Retinal pigment epithelial cell (primary cell): ENCODE results near the gene ZNF777.

ENCODE experiments used
- DNase-seq: peaks from one replicate; pipeline ENCODE4 v3.0.0-alpha.2; 2010; ENCODE audit warnings: low read depth
- H3K4me3 ChIP-seq: 2 replicates; pipeline ENCODE4 v1.5.1; 2011; ENCODE audit warnings: mild to moderate bottlenecking, low read length, control low read depth, moderate library complexity
- TF ChIP-seq, protein P1 (sequence below): conservative IDR thresholded peaks from 2 replicates; pipeline ENCODE4 v1.5.1; 2011; ENCODE audit warnings: low read depth, low read length, control low read depth, inconsistent platforms

ZNF777 gene

DNA sequence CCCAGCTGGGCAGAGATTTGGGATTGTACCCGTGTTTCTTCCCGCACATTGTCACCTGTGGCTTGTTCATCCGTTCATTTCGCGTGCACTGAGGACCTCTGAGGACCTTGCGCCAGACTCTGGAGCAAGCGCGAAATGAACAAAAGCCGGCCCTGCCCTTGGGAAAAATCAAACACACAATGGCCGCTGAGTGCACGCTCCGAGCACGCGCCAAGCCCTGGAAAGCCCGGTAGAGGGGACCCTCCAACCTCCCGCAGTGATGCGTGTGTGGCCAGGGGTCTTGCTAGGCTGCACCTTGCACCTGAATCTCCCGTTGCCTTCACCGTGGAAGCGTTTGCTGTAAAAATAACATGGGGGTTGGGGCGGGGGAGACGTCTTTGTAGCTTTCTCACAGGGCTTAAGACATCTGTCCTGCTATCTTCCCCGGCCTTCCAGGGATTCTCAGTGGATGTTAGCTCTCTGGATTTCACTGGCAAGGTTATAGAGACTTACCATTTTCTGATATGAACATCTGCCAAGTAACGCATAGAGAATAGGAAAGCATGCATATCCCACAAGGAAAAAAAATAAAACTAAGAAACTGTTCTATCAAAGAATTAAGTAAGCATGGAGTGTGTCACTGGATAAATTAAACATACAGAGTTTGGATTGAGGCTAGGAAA, 37.3 kb downstream of the ZNF777 start:
- DNase-seq = no peak
- H3K4me3 ChIP-seq = peak overlapping the region; percentile 47
- TF ChIP-seq, protein P1, sequence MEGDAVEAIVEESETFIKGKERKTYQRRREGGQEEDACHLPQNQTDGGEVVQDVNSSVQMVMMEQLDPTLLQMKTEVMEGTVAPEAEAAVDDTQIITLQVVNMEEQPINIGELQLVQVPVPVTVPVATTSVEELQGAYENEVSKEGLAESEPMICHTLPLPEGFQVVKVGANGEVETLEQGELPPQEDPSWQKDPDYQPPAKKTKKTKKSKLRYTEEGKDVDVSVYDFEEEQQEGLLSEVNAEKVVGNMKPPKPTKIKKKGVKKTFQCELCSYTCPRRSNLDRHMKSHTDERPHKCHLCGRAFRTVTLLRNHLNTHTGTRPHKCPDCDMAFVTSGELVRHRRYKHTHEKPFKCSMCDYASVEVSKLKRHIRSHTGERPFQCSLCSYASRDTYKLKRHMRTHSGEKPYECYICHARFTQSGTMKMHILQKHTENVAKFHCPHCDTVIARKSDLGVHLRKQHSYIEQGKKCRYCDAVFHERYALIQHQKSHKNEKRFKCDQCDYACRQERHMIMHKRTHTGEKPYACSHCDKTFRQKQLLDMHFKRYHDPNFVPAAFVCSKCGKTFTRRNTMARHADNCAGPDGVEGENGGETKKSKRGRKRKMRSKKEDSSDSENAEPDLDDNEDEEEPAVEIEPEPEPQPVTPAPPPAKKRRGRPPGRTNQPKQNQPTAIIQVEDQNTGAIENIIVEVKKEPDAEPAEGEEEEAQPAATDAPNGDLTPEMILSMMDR = no peak

DNA sequence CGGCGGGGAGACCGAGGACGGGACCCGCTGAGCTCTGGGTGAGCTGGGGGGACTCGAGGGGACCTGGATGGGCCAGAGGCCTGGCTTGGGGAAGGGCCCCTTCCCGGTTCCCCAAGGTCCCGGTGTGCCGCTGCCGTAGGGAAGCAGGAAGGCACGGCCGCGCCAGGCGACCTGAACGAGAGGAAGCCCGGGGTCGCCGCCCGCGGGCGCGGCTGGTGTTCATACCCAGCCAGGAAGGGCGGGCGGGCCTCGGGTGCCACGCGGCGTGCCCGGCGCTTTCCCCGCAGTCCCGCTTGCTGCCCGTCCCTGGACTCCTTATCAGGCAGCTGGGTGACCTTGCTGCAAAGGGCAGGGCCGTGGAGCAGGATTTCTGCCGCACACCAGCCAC, 38.0 kb downstream of the ZNF777 start:
- TF ChIP-seq, protein P1 = no peak
- H3K4me3 ChIP-seq = peak overlapping the region; percentile 47
- no peak for DNase-seq

DNA sequence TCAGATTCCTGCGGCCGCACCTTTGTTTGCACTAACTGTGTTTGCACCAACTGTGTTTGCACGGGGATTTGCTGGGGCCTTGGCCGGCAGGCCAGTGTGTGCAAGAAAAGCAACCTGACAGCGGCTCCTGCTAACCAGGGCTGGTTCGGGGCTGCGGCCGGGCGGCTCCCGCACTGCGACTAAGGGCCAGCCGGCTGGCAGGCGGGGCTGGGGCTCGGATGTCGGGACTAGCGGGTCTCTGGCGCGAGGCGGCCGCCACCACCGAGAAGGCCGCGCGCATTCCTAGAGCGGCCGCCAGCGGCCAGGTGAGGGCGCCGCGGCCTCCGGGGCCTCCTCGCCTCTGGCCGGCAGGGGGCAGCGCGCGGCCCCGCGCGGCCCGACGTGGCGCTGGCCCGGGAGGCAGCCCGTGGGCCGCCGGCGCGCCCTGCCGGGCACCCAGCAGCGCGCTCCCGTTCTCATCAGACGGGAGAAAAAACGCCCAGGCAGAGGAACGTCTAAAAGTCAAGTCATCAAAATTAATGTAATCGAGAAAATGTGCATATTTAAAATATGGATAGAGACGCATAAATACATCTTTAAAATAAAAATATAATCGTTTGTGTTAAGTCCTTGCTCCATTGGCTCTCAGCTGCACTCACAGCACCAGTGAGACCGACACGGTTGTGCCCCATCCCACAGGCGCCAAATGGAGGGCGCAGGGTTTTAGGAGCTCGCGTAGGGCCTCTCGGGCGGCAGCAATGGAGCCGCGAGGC, 38.5 kb downstream of the ZNF777 start:
- TF ChIP-seq, protein P1 = peak; percentile 50
- peak overlapping the region; percentile 52 for H3K4me3 ChIP-seq
- DNase-seq = no peak

DNA sequence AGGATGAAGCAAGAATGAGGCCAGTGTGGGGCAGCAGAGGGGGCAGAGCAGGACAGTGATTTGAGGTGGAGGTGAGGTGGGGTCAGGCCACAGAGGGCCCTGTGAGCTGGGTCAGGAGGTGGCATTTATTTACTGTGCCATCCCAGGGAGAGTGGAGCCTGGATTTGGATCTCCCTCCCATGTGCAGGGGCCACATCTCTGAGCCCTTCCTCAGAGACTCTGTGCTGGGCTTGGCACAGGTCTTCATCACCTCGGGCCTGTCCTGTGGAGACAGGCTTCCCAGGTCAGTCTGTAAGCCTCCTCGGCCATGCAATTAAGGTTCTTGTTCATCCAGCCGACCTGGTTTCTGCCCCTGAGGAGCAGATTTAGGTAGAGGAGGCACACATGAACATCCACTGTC, 40.9 kb downstream of the ZNF777 start:
- H3K4me3 ChIP-seq = no peak overlapping the region
- no peak for DNase-seq
- TF ChIP-seq, protein P1 = no peak

DNA sequence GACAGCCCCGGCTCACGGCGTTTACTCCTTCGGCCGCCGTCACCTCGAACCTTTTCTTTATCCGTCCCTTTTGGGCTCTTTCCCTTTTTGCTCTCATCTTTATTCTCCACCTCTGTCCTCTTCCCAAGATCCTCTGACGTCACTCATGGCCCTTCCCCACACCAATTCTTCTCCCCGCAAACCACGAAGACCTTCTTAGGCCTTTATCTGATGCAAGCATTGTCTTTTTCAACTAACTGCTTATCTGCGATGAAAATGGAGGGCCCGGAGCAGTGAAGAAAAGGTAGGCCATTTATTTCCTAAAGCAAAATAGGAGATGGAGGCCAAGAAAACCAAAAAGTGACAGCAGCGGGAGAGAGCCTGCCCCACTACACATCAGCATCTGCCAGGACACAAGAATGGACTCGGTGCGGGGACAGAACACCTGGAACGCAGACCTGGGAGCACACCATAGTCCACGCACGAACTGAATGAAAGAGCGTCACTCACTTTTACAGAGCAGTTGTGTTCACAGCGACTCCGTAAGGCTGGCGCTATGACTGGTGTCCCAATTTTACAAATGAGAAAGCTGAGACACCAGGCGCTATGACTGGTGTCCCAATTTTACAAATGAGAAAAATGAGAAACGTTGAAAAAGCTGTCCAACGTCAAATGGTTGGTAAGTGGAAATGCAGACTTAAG, 45.3 kb downstream of the ZNF777 start:
- no peak for DNase-seq

DNA sequence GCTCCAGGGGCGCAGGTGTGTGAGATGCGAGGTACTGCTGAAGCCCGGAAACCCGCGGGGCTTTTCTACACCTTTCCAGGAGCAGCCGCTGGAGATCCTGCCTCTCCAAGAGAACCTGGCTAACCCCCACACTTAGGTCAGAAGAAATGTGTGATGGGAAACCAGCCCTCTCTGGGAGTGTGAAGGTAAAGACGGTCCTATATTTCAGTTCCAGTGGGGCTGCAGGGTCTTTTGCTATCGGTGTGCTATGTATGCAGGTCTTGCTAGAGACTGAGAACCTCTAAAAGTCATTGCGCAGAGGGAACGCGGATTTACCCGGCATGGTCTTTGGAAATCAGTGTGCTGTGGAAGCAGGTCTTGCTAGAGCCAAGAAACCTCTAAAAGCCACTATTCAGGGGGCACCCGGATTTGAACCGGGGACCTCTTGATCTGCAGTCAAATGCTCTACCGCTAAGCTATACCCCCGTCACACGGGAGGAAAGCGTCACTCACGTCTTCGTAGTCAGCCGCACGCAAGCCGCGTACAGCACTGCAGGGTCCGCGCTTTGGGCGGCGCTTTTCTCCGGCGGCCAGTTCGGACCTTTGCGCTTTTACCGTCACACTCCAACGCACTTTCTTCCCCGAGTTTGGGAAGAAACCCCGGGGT, 46.0 kb downstream of the ZNF777 start:
- H3K4me3 ChIP-seq = peak overlapping the region; percentile 38
- TF ChIP-seq, protein P1 = no peak

More for the DNA sequence above, 45.3 kb downstream of the ZNF777 start:
- TF ChIP-seq, protein P1 = no peak
- peak overlapping the region; percentile 38 for H3K4me3 ChIP-seq

More for the DNA sequence above, 46.0 kb downstream of the ZNF777 start:
- DNase-seq = peak; percentile 42
